GM12878 (cell line): Measurements from ENCODE around the gene PLEK2. TPM values are rescaled to one million over a fixed set of nuclear protein-coding genes. Genes with fewer than 3 reads are reported as not detected.

Source experiments
- CUX1 ChIP-seq: IDR thresholded peaks from 2 replicates; pipeline ENCODE4 v1.6.1; 2012; ENCODE audit warnings: improper control_type of control experiment, low read depth, low read length; ENCODE audit not compliant: insufficient replicate concordance
- E4F1 ChIP-seq: fragments of 450-650 bp; IDR thresholded peaks from 2 replicates; pipeline ENCODE4 v1.6.1; 2018; ENCODE audit warnings: borderline replicate concordance, mild to moderate bottlenecking; ENCODE audit not compliant: partially characterized antibody
- GATAD2B ChIP-seq: fragments of 450-650 bp; conservative IDR thresholded peaks from 2 replicates; pipeline ENCODE4 v1.6.1; 2017; ENCODE audit warnings: low read depth, mild to moderate bottlenecking, moderate library complexity
- HDAC2 ChIP-seq: fragments of 200-600 bp; sonication (generic); IDR thresholded peaks from 2 replicates; pipeline ENCODE4 v1.6.1; 2017
- IRF4 ChIP-seq: IDR thresholded peaks from 2 replicates; pipeline ENCODE4 v1.6.1; 2011; ENCODE audit warnings: low read depth, low read length
- MYC ChIP-seq: IDR thresholded peaks from 2 replicates; pipeline ENCODE4 v1.6.1; 2011; ENCODE audit warnings: mild to moderate bottlenecking, low read length, moderate library complexity, inconsistent platforms; ENCODE audit not compliant: insufficient read depth, insufficient replicate concordance, insufficient read length, severe bottlenecking
- NFIC ChIP-seq: IDR thresholded peaks from 2 replicates; pipeline ENCODE4 v1.6.1; 2012; ENCODE audit warnings: low read depth, mild to moderate bottlenecking, inconsistent platforms, low read length, moderate library complexity
- NR2C2 ChIP-seq: IDR thresholded peaks from 2 replicates; pipeline ENCODE4 v1.6.1; 2011; ENCODE audit warnings: borderline replicate concordance, low read depth; ENCODE audit not compliant: control insufficient read depth, insufficient read length
- NRF1 ChIP-seq: conservative IDR thresholded peaks from 2 replicates; pipeline ENCODE4 v1.6.1; 2011; ENCODE audit warnings: mild to moderate bottlenecking, low read depth, low read length, improper control_type of control experiment
- PBX3 ChIP-seq: IDR thresholded peaks from 2 replicates; pipeline ENCODE4 v1.6.1; 2011; ENCODE audit warnings: mild to moderate bottlenecking, low read depth, low read length, moderate library complexity; ENCODE audit not compliant: insufficient replicate concordance
- POLR2A ChIP-seq: IDR thresholded peaks from 2 replicates; pipeline ENCODE4 v1.6.1; 2011; ENCODE audit warnings: low read depth, mild to moderate bottlenecking, low read length
- POLR2AphosphoS5 ChIP-seq: IDR thresholded peaks from 2 replicates; pipeline ENCODE4 v1.6.1; 2011; ENCODE audit warnings: mild to moderate bottlenecking, low read length, inconsistent platforms
- RELB ChIP-seq: fragments of 450-650 bp; IDR thresholded peaks from 2 replicates; pipeline ENCODE4 v1.6.1; 2017; ENCODE audit warnings: low read depth, mild to moderate bottlenecking, moderate library complexity
- SREBF1 ChIP-seq: IDR thresholded peaks from 2 replicates; pipeline ENCODE4 v1.6.1; 2012; ENCODE audit warnings: mild to moderate bottlenecking, low read length
- SREBF2 ChIP-seq: IDR thresholded peaks from 2 replicates; pipeline ENCODE4 v1.6.1; 2012; ENCODE audit warnings: mild to moderate bottlenecking, low read length
- TCF3 ChIP-seq: IDR thresholded peaks from 2 replicates; pipeline ENCODE4 v1.6.1; 2012; ENCODE audit warnings: low read depth, mild to moderate bottlenecking, low read length, borderline replicate concordance; ENCODE audit not compliant: insufficient read depth
- YBX1 ChIP-seq: fragments of 450-650 bp; IDR thresholded peaks from 2 replicates; pipeline ENCODE4 v1.6.1; 2016; ENCODE audit warnings: antibody characterized with exemption
- YY1 ChIP-seq: IDR thresholded peaks from 2 replicates; pipeline ENCODE4 v1.6.1; 2011; ENCODE audit warnings: low read depth, mild to moderate bottlenecking, low read length
- ZNF217 ChIP-seq: fragments of 450-650 bp; IDR thresholded peaks from 2 replicates; pipeline ENCODE4 v1.6.1; 2017; ENCODE audit warnings: antibody characterized with exemption, mild to moderate bottlenecking
- ZNF24 ChIP-seq: fragments of 450-650 bp; IDR thresholded peaks from 2 replicates; pipeline ENCODE4 v1.6.1; 2017; ENCODE audit warnings: antibody characterized with exemption, mild to moderate bottlenecking
- ZZZ3 ChIP-seq: IDR thresholded peaks from 2 replicates; pipeline ENCODE4 v1.6.1; 2011; ENCODE audit warnings: low read depth; ENCODE audit not compliant: control insufficient read depth, insufficient read length
- polyA plus RNA-seq, 11 experiments: library from polyadenylated mRNA; depleted of rRNA in 4 of 11; unstranded in 6 of 11; stranded (reverse) in 5 of 11; fragments of >200 nt; fragmentation: Nextera tagmentation in 4 of 11; fragmentation: Illumina TruSeq in 1 of 11; extraction: Ambion mirVana in 4 of 11; extraction: Trizol in 1 of 11; gene quantifications; 1 replicate in 1 of 11; 2 replicates in 10 of 11; pipeline versions ENCODE4 v1.2.1 to v1.2.3, GENCODE V29; 2011 to 2016; ENCODE audit warnings: inconsistent platforms in 2 of 11, missing spikeins in 2 of 11, low read depth in 1 of 11
- total RNA-seq, 4 experiments: library from RNA; depleted of rRNA in 3 of 4; stranded (reverse); fragments of >200 nt in 3 of 4; fragmentation: Illumina TruSeq in 1 of 4; extraction: Trizol in 1 of 4; gene quantifications; 2 replicates each; pipeline versions ENCODE4 v1.2.1 to v1.2.3, GENCODE V29; 2013 to 2021

Gene PLEK2
- total and polyA plus RNA-seq, 10 of the 15 experiments (the other 5 are each of a cell fraction or from before 2014, with no cell fraction given): 0.08 to 0.20 TPM; not detected in 8

- TF ChIP-seq PBX3 (peak; percentile 65), IRF4 (no peak), ZZZ3 (no peak), SREBF1 (0 out of 2 replicates have a peak, but pooled peaks have one; percentile 11), NFIC (no peak), POLR2A (peak; percentile 88), CUX1 (no peak), MYC (no peak), ZNF217 (no peak), POLR2AphosphoS5 (peak; percentile 93), E4F1 (peak; percentile 88), ZNF24 (no peak), TCF3 (0 out of 2 replicates have a peak, but pooled peaks have one; percentile 18), GATAD2B (no peak), HDAC2 (no peak), RELB (peak; percentile 91), NR2C2 (no peak), YBX1 (no peak), NRF1 (peak; percentile 94), YY1 (peak; percentile 10), SREBF2 (0 out of 2 replicates have a peak, but pooled peaks have one; percentile 43)
Observed at GRCh38 chr14:67359775-67360469, 52.0 kb downstream of the PLEK2 start, which contains the start of the genes ATP6V1D and EIF2S1 (continued).
